K562 (cell line): ENCODE data around the gene BNIPL. TPM values are rescaled to one million over a fixed set of nuclear protein-coding genes. Genes with fewer than 3 reads are reported as not detected.
A peak's percentile ranks its signal among the peaks of the same experiment; 100 is the strongest.

Experiments
- ARID3A ChIP-seq: IDR thresholded peaks from 2 replicates; pipeline ENCODE4 v1.6.1; 2012; ENCODE audit warnings: low read depth, low read length, improper control_type of control experiment, borderline replicate concordance
- E2F1 ChIP-seq: sonication (generic); formaldehyde crosslinking; IDR thresholded peaks from 2 replicates; pipeline ENCODE4 v1.8.1; 2023; ENCODE audit warnings: mild to moderate bottlenecking, missing genetic modification reagents, moderate library complexity
- ETV5 ChIP-seq: sonication (generic); formaldehyde crosslinking; IDR thresholded peaks from 2 replicates; pipeline ENCODE4 v1.4.0; 2020; ENCODE audit warnings: low read depth, mild to moderate bottlenecking, missing genetic modification reagents
- FOXP4 ChIP-seq: sonication (generic); formaldehyde crosslinking; IDR thresholded peaks from 2 replicates; pipeline ENCODE4 v1.8.0; 2022; ENCODE audit warnings: mild to moderate bottlenecking, missing genetic modification reagents, borderline replicate concordance
- MAZ ChIP-seq, 2 experiments: fragments of 450-650 bp in 1 of 2; sonication (generic) in 1 of 2; formaldehyde crosslinking; IDR thresholded peaks in 1 of 2; conservative IDR thresholded peaks in 1 of 2; 2 replicates each; pipeline versions ENCODE4 v1.4.0 to v1.5.0; 2020; ENCODE audit warnings: mild to moderate bottlenecking in 1 of 2, missing genetic modification reagents in 1 of 2
- PBX2 ChIP-seq, 2 experiments: IDR thresholded peaks in 1 of 2; conservative IDR thresholded peaks in 1 of 2; 2 replicates each; pipeline ENCODE4 v1.6.1; 2016; ENCODE audit warnings: low read depth in 2 of 2, mild to moderate bottlenecking in 1 of 2, missing compliant biosample characterization in 1 of 2, missing genetic modification characterization in 1 of 2, moderate library complexity in 1 of 2
- POLR2A ChIP-seq: fragments of 450-650 bp; conservative IDR thresholded peaks from 2 replicates; pipeline ENCODE4 v1.6.1; 2016
- SMARCC2 ChIP-seq: fragments of 450-650 bp; IDR thresholded peaks from 2 replicates; pipeline ENCODE4 v1.6.1; 2017; ENCODE audit warnings: antibody characterized with exemption, moderate library complexity, mild to moderate bottlenecking, low read depth
- SRF ChIP-seq, 2 experiments: fragments of 250-450, 450-650 bp in 1 of 2; sonication (Bioruptor Pico) in 1 of 2; sonication (generic) in 1 of 2; formaldehyde crosslinking; IDR thresholded peaks; 2 replicates each; pipeline versions ENCODE4 v1.5.0 to v1.5.1; 2020 to 2022; ENCODE audit warnings: mild to moderate bottlenecking in 1 of 2, missing genetic modification reagents in 1 of 2
- TRIM28 ChIP-seq: fragments of 450-650 bp; IDR thresholded peaks from 2 replicates; pipeline ENCODE4 v1.6.1; 2017
- USF1 ChIP-seq: sonication (generic); formaldehyde crosslinking; IDR thresholded peaks from 2 replicates; pipeline ENCODE4 v1.9.0; 2022; ENCODE audit warnings: mild to moderate bottlenecking, missing genetic modification reagents
- ZBTB8A ChIP-seq: fragments of 450-650 bp; IDR thresholded peaks from 2 replicates; pipeline ENCODE4 v1.6.1; 2018; ENCODE audit warnings: mild to moderate bottlenecking, moderate library complexity; ENCODE audit not compliant: partially characterized antibody
- ZNF398 ChIP-seq: fragments of 250-450 bp; sonication (Bioruptor Pico); IDR thresholded peaks from 2 replicates; pipeline ENCODE4 v1.8.0; 2021; ENCODE audit warnings: moderate library complexity, mild to moderate bottlenecking, inconsistent platforms
- ZNF445 ChIP-seq: fragments of 250-450 bp; sonication (Bioruptor Pico); IDR thresholded peaks from 2 replicates; pipeline ENCODE4 v1.4.0; 2020; ENCODE audit warnings: low read depth, mild to moderate bottlenecking, moderate library complexity
- ZNF717 ChIP-seq: fragments of 250-450 bp; sonication (Bioruptor Pico); IDR thresholded peaks from 2 replicates; pipeline ENCODE4 v1.5.0; 2021
- polyA plus RNA-seq, 8 experiments: library from polyadenylated mRNA; depleted of rRNA in 4 of 8; stranded (reverse) in 5 of 8; unstranded in 3 of 8; fragments of >200 nt; fragmentation: Nextera tagmentation in 2 of 8; fragmentation: Illumina TruSeq in 1 of 8; extraction: Ambion mirVana in 2 of 8; extraction: Trizol in 1 of 8; gene quantifications; 2 replicates each; pipeline versions ENCODE4 v1.2.1 to v1.2.3, GENCODE V29; 2011 to 2014; ENCODE audit warnings: inconsistent platforms in 1 of 8, missing spikeins in 1 of 8
- total RNA-seq, 7 experiments: library from RNA; depleted of rRNA in 6 of 7; stranded (reverse); fragments of >200 nt in 6 of 7; fragmentation: Illumina TruSeq in 2 of 7; extraction: Trizol in 2 of 7; gene quantifications; 2 replicates each; pipeline versions ENCODE4 v1.2.1 to v1.2.3, GENCODE V29; 2011 to 2021; ENCODE audit warnings: low replicate concordance in 1 of 7

The BNIPL gene
- total and polyA plus RNA-seq, 9 of the 15 experiments (the other 6 are each of a cell fraction or from before 2014, with no cell fraction given), result 0.08 to 1.4 (median 0.68) TPM

GRCh38 chr1:151070474-151071276 is 34.3 kb downstream of the BNIPL start, which contains the start of gene GABPB2 (continued):
- 0 out of 2 replicates have a peak, but pooled peaks have one; percentile 22 for TF ChIP-seq USF1 (CRISPR knock-in tag)
- no peak for TF ChIP-seq PBX2 (CRISPR knock-in tag; IDR thresholded peaks at IDR 0.05; ENCODE audit: low read depth)
- TF ChIP-seq PBX2 (tag; conservative IDR thresholded peaks at IDR 0.05; ENCODE audit: low read depth), result no peak
- TF ChIP-seq ZNF398 (CRISPR knock-in tag), result no peak
- TF ChIP-seq SMARCC2, result peak; percentile 26; the same call in 1 of the 2 replicates
- TF ChIP-seq ZNF445, result no peak
- no peak for TF ChIP-seq SRF (CRISPR knock-in tag; IDR thresholded peaks at IDR 0.05)
- TF ChIP-seq FOXP4 (CRISPR knock-in tag), result peak; percentile 61; the same call in 1 of the 2 replicates
- peak; percentile 92 for TF ChIP-seq TRIM28
- TF ChIP-seq E2F1 (CRISPR knock-in tag), result 0 out of 2 replicates have a peak, but pooled peaks have one; percentile 94
- TF ChIP-seq POLR2A, result peak; percentile 91
- TF ChIP-seq ZNF717 (CRISPR knock-in tag), result no peak
- TF ChIP-seq MAZ (CRISPR knock-in tag; conservative IDR thresholded peaks at IDR 0.05 in 1 of 2, IDR thresholded peaks at IDR 0.05 in 1 of 2), result peak; percentile 77 to 85
- no peak; the same call in 1 of the 2 replicates for TF ChIP-seq ARID3A
- peak; percentile 73 for TF ChIP-seq ZBTB8A
- peak; percentile 87 for TF ChIP-seq ETV5 (CRISPR knock-in tag)
